ENCODE data around the gene UGT1A8.

DNA sequence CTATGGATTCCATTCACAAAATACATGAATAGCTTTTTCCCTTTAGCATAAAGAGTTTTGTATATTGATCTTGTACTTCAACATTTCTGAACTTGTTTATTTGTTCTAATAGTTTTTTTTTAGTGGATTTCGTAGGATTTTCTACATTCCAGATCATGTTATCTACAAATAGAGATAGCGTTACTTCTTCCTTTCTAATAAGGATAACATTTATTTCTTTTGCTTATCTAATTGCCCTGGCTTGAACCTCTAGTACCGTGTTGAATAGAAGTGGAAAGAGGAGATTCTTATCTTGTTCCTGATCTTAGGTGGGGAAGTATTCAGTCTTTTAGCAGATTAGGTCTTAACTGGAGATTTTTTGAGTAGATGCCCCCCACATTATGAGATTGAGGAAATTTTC, 84.8 kb downstream of the UGT1A8 start:
- TF ChIP-seq RAD21 (IDR thresholded peaks at IDR 0.05; ENCODE audit: low read depth) (no peak), CEBPB (IDR thresholded peaks at IDR 0.05; ENCODE audit: low read depth) (no peak), ZNF274 (IDR thresholded peaks at IDR 0.05; ENCODE audit: low read depth, low read length) (no peak), ZBTB33 (IDR thresholded peaks at IDR 0.05; ENCODE audit: extremely low read depth, insufficient replicate concordance, low read length) (no peak), MAX (IDR thresholded peaks at IDR 0.05) (no peak), EZH2 (IDR thresholded peaks at IDR 0.05) (no peak), SP1 (IDR thresholded peaks at IDR 0.05; ENCODE audit: low read depth) (no peak), SRF (IDR thresholded peaks at IDR 0.05; ENCODE audit: low read depth) (no peak), EZH2phosphoT487 (IDR thresholded peaks at IDR 0.05; ENCODE audit: borderline replicate concordance) (no peak)
- TF ChIP-seq, protein P1, sequence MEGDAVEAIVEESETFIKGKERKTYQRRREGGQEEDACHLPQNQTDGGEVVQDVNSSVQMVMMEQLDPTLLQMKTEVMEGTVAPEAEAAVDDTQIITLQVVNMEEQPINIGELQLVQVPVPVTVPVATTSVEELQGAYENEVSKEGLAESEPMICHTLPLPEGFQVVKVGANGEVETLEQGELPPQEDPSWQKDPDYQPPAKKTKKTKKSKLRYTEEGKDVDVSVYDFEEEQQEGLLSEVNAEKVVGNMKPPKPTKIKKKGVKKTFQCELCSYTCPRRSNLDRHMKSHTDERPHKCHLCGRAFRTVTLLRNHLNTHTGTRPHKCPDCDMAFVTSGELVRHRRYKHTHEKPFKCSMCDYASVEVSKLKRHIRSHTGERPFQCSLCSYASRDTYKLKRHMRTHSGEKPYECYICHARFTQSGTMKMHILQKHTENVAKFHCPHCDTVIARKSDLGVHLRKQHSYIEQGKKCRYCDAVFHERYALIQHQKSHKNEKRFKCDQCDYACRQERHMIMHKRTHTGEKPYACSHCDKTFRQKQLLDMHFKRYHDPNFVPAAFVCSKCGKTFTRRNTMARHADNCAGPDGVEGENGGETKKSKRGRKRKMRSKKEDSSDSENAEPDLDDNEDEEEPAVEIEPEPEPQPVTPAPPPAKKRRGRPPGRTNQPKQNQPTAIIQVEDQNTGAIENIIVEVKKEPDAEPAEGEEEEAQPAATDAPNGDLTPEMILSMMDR (IDR thresholded peaks at IDR 0.05 in 2 of 3, conservative IDR thresholded peaks at IDR 0.05 in 1 of 3; ENCODE audit: borderline replicate concordance in 1 of 3, insufficient read depth in 1 of 3, low read depth in 2 of 3, low read length in 2 of 3), result no peak
- TF ChIP-seq, protein P2, sequence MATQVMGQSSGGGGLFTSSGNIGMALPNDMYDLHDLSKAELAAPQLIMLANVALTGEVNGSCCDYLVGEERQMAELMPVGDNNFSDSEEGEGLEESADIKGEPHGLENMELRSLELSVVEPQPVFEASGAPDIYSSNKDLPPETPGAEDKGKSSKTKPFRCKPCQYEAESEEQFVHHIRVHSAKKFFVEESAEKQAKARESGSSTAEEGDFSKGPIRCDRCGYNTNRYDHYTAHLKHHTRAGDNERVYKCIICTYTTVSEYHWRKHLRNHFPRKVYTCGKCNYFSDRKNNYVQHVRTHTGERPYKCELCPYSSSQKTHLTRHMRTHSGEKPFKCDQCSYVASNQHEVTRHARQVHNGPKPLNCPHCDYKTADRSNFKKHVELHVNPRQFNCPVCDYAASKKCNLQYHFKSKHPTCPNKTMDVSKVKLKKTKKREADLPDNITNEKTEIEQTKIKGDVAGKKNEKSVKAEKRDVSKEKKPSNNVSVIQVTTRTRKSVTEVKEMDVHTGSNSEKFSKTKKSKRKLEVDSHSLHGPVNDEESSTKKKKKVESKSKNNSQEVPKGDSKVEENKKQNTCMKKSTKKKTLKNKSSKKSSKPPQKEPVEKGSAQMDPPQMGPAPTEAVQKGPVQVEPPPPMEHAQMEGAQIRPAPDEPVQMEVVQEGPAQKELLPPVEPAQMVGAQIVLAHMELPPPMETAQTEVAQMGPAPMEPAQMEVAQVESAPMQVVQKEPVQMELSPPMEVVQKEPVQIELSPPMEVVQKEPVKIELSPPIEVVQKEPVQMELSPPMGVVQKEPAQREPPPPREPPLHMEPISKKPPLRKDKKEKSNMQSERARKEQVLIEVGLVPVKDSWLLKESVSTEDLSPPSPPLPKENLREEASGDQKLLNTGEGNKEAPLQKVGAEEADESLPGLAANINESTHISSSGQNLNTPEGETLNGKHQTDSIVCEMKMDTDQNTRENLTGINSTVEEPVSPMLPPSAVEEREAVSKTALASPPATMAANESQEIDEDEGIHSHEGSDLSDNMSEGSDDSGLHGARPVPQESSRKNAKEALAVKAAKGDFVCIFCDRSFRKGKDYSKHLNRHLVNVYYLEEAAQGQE (IDR thresholded peaks at IDR 0.05; ENCODE audit: low read depth), result no peak
